ENCODE measurements around the gene ADRA2B. TPM values are rescaled to one million over a fixed set of nuclear protein-coding genes. Genes with fewer than 3 reads are reported as not detected.
"Not testable (repeated sequence)": the region's sequence is repeated elsewhere in the genome, so short reads cannot be mapped to it uniquely, and the experiment has no call there.

The ADRA2B gene
- total RNA-seq, 6 experiments from 2014 or later, result 1.7 to 8.1 (median 3.2) TPM

DNA sequence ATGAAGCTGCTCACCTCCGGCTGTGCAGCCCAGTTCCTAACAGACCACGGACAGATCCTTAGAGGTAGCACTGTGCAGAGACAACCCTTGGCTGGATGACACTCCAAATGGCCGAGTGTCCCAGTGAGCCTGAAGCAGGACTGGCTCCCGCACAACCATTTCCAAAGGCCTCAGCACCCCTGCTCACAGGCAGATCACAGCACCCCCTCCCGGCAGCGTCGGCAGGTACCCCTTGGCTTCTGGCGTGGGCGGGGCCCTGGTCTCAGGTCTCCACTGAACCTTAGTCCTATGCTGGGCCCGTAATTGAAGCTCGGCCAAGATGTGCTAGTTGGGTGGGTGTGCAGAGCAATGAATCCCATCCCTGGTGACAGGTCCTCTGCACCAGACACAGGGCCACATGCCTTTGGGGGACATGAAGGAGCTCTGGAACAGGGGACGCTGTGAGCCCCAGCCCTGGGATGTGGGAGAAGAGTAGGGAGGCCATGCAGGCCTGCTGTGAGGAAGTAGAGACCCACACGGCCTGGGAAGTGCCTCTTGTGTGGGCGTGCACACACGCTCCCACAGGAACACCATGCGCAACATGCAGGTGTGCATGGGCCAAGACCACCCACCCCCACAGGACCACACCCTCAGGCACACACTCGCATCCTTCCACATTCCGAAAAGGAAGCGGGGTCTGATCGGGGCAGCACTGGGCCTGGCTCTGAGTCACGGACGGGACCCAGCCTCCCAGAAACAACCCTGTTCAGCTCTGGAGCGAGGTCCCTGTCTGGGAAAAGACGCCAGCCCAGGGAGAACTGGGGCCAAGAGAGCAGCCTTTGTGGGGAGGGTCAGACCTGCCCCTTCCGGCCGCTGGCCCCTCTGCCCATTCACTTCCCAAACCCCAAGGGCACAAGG is 26.1 kb upstream of the ADRA2B start:
- no peak for ATAC-seq
- DNase-seq, result peak in 2 of 3 donors; percentile 11 to 47
- intact Hi-C loops (cut with DNase I), result no loop called here
- Histone ChIP-seq H3K27me3 (no peaks in the 10 kb centered on the region), H3K4me3 (no peak overlapping the region), H3K27ac (no peak overlapping the region), H3K36me3 (no peaks in the 10 kb centered on the region), H3K9me3 (no peaks in the 10 kb centered on the region), H3K4me1 (no peaks in the 10 kb centered on the region)
- no peak for TF ChIP-seq POLR2A (IDR thresholded peaks at IDR 0.05)
- TF ChIP-seq, protein P1, sequence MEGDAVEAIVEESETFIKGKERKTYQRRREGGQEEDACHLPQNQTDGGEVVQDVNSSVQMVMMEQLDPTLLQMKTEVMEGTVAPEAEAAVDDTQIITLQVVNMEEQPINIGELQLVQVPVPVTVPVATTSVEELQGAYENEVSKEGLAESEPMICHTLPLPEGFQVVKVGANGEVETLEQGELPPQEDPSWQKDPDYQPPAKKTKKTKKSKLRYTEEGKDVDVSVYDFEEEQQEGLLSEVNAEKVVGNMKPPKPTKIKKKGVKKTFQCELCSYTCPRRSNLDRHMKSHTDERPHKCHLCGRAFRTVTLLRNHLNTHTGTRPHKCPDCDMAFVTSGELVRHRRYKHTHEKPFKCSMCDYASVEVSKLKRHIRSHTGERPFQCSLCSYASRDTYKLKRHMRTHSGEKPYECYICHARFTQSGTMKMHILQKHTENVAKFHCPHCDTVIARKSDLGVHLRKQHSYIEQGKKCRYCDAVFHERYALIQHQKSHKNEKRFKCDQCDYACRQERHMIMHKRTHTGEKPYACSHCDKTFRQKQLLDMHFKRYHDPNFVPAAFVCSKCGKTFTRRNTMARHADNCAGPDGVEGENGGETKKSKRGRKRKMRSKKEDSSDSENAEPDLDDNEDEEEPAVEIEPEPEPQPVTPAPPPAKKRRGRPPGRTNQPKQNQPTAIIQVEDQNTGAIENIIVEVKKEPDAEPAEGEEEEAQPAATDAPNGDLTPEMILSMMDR (IDR thresholded peaks at IDR 0.05), result no peak
- whole genome bisulfite sequencing (ENCODE audit: insufficient coverage, low coverage, low lambda C conversion rate, missing lambda C conversion rate), result 80% methylated on average over 5 of the region's 26 CpGs

DNA sequence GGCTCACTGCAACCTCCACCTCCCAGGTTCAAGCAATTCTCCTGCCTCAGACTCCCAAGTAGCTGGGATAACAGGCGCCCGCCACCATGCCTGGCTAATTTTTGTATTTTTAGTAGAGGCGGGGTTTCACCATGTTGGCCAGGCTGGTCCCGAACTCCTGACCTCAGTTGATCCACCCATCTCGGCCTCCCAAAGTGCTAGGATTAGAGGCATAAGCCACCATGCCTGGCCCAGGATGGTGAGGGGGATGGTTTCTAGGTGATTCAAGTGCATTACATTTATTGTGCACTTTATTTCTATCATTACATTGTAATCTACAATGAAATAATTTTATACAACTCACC is 25.2 kb upstream of the ADRA2B start:
- DNase-seq; H3K36me3 ChIP-seq; H3K9me3 ChIP-seq; H3K27me3 ChIP-seq; H3K4me3 ChIP-seq; H3K4me1 ChIP-seq; ATAC-seq; H3K27ac ChIP-seq; intact Hi-C loops (cut with DNase I): not testable (repeated sequence)
- 100% methylated on average over 3 of the region's 5 CpGs for WGBS (ENCODE audit: insufficient coverage, low coverage, low lambda C conversion rate, missing lambda C conversion rate)

DNA sequence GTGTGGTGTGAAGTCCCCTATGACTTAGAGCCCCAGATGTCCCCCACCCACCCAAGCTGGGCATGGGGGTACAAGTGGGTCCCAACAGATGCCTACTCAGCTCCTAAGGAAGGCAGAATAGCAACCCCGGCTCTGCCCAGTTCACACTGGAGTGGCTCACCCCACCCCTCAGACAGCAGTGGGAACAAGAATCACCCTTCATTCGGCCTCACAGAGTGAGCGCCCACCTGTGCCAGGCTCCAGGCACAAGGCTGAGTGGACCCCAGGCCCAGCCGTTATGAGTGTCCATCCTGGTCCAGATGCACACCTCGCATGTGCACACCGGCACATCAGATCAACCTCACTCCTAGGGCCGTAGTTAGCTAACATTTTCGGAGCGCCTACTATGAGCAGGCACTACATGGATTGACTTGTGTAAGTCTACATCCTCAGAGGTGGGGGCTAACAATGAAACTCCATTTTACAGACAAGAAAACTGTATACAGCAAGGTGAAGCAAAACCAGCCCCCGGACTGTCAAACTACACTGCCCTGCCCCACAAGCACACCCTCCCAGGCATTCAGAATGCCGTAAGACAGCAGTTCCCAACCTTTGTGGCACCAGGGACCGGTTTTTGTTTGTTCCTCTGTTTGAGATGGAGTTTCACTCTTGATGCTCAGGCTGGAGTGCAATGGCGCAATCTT is 24.7 kb upstream of the ADRA2B start:
- DNase-seq (peak in 1 of 3 donors; percentile 21), ATAC-seq (no peak)
- Histone ChIP-seq H3K9me3 (no peaks in the 10 kb centered on the region), H3K27me3 (no peaks in the 10 kb centered on the region), H3K36me3 (no peaks in the 10 kb centered on the region), H3K4me1 (no peaks in the 10 kb centered on the region), H3K27ac (no peak overlapping the region), H3K4me3 (no peak overlapping the region)
- WGBS (ENCODE audit: insufficient coverage, low coverage, low lambda C conversion rate, missing lambda C conversion rate), result 48% methylated on average over 2 of the region's 13 CpGs
- intact Hi-C loops (cut with DNase I), result no loop called here
- TF ChIP-seq, protein P1 (IDR thresholded peaks at IDR 0.05), result no peak
- TF ChIP-seq POLR2A (IDR thresholded peaks at IDR 0.05), result no peak

DNA sequence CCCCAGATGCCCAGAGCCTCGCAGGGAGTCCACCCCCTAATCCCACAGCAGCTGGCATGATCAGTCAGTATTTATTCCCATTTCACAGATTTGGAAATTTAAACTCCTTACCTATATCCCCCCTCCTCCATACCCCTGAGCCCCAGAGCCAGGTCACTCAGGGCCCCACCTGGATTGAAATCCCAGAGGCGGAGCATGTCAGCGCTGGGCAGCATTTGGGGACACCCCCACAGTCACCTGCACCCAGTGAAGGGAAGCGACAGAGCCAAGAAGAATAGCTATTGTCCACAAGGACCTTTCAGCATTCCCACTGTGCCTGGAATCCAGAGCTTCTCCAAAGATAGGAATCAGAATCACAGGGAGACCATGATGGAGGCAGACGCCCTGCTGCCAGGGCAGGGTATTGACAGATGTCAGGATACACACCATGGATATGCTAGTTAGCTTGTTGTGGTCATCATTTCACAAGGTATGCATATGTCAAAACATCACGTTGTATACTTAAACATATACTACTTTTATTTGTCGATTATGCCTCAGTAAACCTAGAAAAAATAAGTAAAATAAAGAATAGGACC is 22.9 kb upstream of the ADRA2B start:
- intact Hi-C loops (cut with DNase I), result no loop called here
- Histone ChIP-seq H3K9me3 (no peaks in the 10 kb centered on the region), H3K27me3 (no peaks in the 10 kb centered on the region), H3K4me3 (no peak overlapping the region), H3K36me3 (no peaks in the 10 kb centered on the region), H3K27ac (no peak overlapping the region), H3K4me1 (no peaks in the 10 kb centered on the region)
- no peak for TF ChIP-seq POLR2A (IDR thresholded peaks at IDR 0.05)
- 71% methylated on average over 5 of the region's 7 CpGs for WGBS (ENCODE audit: insufficient coverage, low coverage, low lambda C conversion rate, missing lambda C conversion rate)
- ATAC-seq (no peak), DNase-seq (no peak)

DNA sequence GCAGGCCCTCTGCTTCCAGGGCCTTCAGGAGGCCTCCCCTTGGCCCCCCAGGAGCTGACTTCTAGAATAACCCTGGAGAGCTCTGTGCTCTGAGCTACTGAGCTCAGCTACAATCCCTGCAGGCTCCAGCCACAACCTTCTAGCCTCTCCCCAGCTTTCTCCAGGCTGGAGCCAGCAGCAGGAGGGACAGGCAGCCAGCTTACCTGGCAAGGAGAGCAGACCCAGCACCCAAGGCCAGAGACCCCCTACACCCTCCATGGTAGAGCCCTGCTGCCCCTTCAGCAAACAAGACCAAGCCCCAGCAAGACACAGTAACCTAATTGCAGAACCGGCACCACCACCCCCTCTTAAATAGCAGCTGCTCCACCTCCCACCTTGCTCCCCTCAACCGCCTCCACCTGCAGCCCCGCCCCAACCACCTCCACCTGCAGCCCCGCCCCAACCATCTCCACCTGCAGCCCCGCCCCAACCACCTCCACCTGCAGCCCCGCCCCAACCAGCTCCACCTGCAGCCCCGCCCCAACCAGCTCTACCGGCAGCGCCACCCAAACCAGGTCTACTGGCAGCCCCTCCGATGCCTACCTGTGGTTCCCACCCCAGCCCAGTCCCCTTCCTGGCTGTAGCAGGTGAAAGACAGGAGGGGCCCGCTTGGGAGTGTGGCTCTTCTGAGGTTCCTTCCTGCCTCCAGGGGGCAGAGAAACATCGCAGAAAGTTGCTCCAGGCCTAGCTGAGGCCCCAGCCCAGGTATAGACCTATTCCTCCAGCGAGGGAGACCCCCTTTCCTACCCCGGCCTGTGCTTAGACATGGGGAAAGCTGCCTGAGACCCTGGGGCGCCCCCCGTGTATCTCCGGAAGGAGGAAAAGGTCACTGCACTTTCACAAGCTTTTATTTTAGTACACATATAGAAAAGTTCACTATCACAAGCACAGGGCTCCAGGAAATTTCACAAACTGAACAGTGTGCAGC is 22.1 kb upstream of the ADRA2B start, which contains the start of gene ASTL:
TSS of gene ASTL (minus strand) at position 324 of the 967 bp plus-strand sequence. CDS start at position 258, 66 bp downstream.
- DNase-seq (no peak), ATAC-seq (peak; percentile 30 to 75 (median 57))
- no peaks in the 10 kb centered on the region for H3K27me3 ChIP-seq
- H3K4me3 ChIP-seq, result no peak within 1 kb of the TSS
- no peaks in the 10 kb centered on the region for H3K4me1 ChIP-seq
- intact Hi-C loops (cut with DNase I), result no loop called here
- no peaks in the 10 kb centered on the region for H3K9me3 ChIP-seq
- 28% methylated on average over 11 of the region's 17 CpGs for WGBS (ENCODE audit: insufficient coverage, low coverage, low lambda C conversion rate, missing lambda C conversion rate)
- H3K27ac ChIP-seq, result no peak within 1 kb of the TSS
- TF ChIP-seq, protein P1 (IDR thresholded peaks at IDR 0.05), result peak; percentile 30 to 40 (median 35)
- no peak for TF ChIP-seq POLR2A (IDR thresholded peaks at IDR 0.05)
- H3K36me3 ChIP-seq, result no peaks in the 10 kb centered on the region
